Caki2 (cell line): Measurements from ENCODE around the gene NAPA. TPM values are rescaled to one million over a fixed set of nuclear protein-coding genes. Genes with fewer than 3 reads are reported as not detected.

Source experiments
- DNase-seq: peaks from one replicate; pipeline ENCODE4 v3.0.0-alpha.2; 2015; ENCODE audit warnings: low read depth
- in situ Hi-C: cut with HindIII; loops from 2 replicates; pipeline ENCODE4 v1.10.0; 2016; ENCODE audit warnings: low sequenced_read_pairs, low pct_unique_long_range_greater_than_20kb, mixed read lengths
- total RNA-seq: library from RNA; depleted of rRNA; stranded (reverse); fragments of >200 nt; shearing (Covaris generic); gene quantifications from 2 replicates; pipeline ENCODE4 v1.2.3, GENCODE V29; 2014; ENCODE audit warnings: low replicate concordance

Gene NAPA
- total RNA-seq, 1 experiment from 2014 or later: 100 TPM

GRCh38 chr19:47508721-47509120, 6.1 kb downstream of the NAPA start:
- in situ Hi-C loops: no loop called here
- DNase-seq: no peak

GRCh38 chr19:47507924-47508553, 6.8 kb downstream of the NAPA start:
- in situ Hi-C loops: no loop called here
- no peak for DNase-seq

- in situ Hi-C loops: no loop called here
- DNase-seq: no peak
Observed at GRCh38 chr19:47507012-47507411, 7.9 kb downstream of the NAPA start.

GRCh38 chr19:47506459-47506858, 8.4 kb downstream of the NAPA start:
- no peak for DNase-seq
- in situ Hi-C loops: no loop called here

GRCh38 chr19:47505506-47505905, 9.4 kb downstream of the NAPA start:
- no peak for DNase-seq
- in situ Hi-C loops: no loop called here

GRCh38 chr19:47503826-47504150, 11.1 kb downstream of the NAPA start:
- DNase-seq: no peak
- in situ Hi-C loops: no loop called here

- no peak for DNase-seq
- in situ Hi-C loops: no loop called here
Observed at GRCh38 chr19:47503130-47503825, 11.6 kb downstream of the NAPA start.

- in situ Hi-C loops: no loop called here
- no peak for DNase-seq
Observed at GRCh38 chr19:47499863-47500830, 14.7 kb downstream of the NAPA start.

- in situ Hi-C loops: no loop called here
- DNase-seq: no peak
Observed at GRCh38 chr19:47499371-47499770, 15.5 kb downstream of the NAPA start.

- no peak for DNase-seq
- in situ Hi-C loops: no loop called here
Observed at GRCh38 chr19:47498561-47498960, 16.3 kb downstream of the NAPA start.

- in situ Hi-C loops: no loop called here
- DNase-seq: no peak
Observed at GRCh38 chr19:47497821-47498520, 16.9 kb downstream of the NAPA start.

- no peak for DNase-seq
- in situ Hi-C loops: no loop called here
Observed at GRCh38 chr19:47497050-47497766, 17.7 kb downstream of the NAPA start.

GRCh38 chr19:47495478-47496372, 19.1 kb downstream of the NAPA start:
- in situ Hi-C loops: no loop called here

GRCh38 chr19:47494729-47495128, 20.1 kb downstream of the NAPA start:
- in situ Hi-C loops: no loop called here
- no peak for DNase-seq

More at GRCh38 chr19:47495478-47496372, 19.1 kb downstream of the NAPA start:
- DNase-seq: no peak

GRCh38 chr19:47494211-47494547, 20.7 kb downstream of the NAPA start:
- in situ Hi-C loops: no loop called here
- DNase-seq: no peak

- in situ Hi-C loops: no loop called here
- DNase-seq: no peak
Observed at GRCh38 chr19:47493378-47494210, 21.3 kb downstream of the NAPA start.
